Measurements from ENCODE around the gene TTC12. TPM values are rescaled to one million over a fixed set of nuclear protein-coding genes. Genes with fewer than 3 reads are reported as not detected.
A peak's percentile ranks its signal among the peaks of the same experiment; 100 is the strongest.

The TTC12 gene
- total and polyA plus RNA-seq, 9 of the 15 experiments (the other 6 are each of a cell fraction or from before 2014, with no cell fraction given) = 5.1 to 19.9 (median 13.4) TPM

DNA sequence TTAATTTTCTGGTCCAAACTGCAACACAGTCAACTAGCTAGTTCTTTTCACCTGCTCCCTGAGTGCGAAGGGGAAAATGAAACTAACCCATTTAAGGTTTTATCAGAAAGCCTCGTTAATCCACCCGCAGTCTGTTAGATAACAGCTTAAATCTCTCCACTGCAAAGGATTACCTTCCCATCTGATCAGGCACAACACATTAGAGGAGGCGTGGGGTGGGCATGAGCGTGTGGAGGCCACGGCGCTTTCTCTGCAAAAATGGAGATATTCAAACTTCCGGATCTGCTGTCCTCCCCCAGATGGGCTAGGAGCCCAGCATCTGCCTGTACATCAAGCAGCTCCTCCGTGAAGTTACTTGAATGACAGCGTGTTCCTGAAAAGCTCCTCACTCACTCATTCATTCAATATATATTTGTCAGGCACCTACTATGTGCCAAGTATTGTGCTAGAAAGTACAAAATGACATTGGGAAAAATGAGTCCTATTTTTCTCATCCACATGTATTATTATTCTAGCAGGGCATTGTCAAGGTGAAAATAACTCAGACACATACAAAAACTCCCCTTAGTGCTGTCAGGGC is 59.7 kb downstream of the TTC12 start (continued):
- TF ChIP-seq CHD4 (IDR thresholded peaks at IDR 0.05; ENCODE audit: insufficient read depth, insufficient replicate concordance, low read depth, low read length, poor library complexity, severe bottlenecking) (no peak), MEIS2 (IDR thresholded peaks at IDR 0.05; ENCODE audit: partially characterized antibody) (peak; percentile 8), SMC3 (conservative IDR thresholded peaks at IDR 0.05; ENCODE audit: insufficient read depth, low read depth, low read length) (no peak), HMGN3 (IDR thresholded peaks at IDR 0.05; ENCODE audit: borderline replicate concordance, extremely low read depth, insufficient read length, low read depth, low read length) (no peak), BRCA1 (IDR thresholded peaks at IDR 0.05) (no peak), BRCA1 (CRISPR knock-in tag; IDR thresholded peaks at IDR 0.05) (no peak), ZNF24 (IDR thresholded peaks at IDR 0.05) (peak; percentile 59; the same call in 1 of the 2 replicates), TEAD4 (IDR thresholded peaks at IDR 0.05; ENCODE audit: low read length) (peak; percentile 58), TEAD4 (CRISPR knock-in tag; IDR thresholded peaks at IDR 0.05; ENCODE audit: borderline replicate concordance) (no peak), SAFB2 (IDR thresholded peaks at IDR 0.05; ENCODE audit: borderline replicate concordance, low read depth, low read length, severe bottlenecking) (no peak), NR2C1 (IDR thresholded peaks at IDR 0.05) (no peak), NR2C1 (tag; IDR thresholded peaks at IDR 0.05) (no peak), BRF1 (IDR thresholded peaks at IDR 0.05; ENCODE audit: borderline replicate concordance, extremely low read depth, insufficient read length) (no peak), ZNF696 (CRISPR knock-in tag; conservative IDR thresholded peaks at IDR 0.05) (no peak), TARDBP (IDR thresholded peaks at IDR 0.05) (no peak), PPARD (CRISPR knock-in tag; IDR thresholded peaks at IDR 0.05) (no peak), SMAD2 (IDR thresholded peaks at IDR 0.05; ENCODE audit: low read depth, low read length) (no peak), HDAC6 (IDR thresholded peaks at IDR 0.05; ENCODE audit: low read depth, low read length) (no peak), ARID1B (IDR thresholded peaks at IDR 0.05) (peak; percentile 66), NCOA4 (IDR thresholded peaks at IDR 0.05; ENCODE audit: partially characterized antibody) (no peak), RBFOX2 (IDR thresholded peaks at IDR 0.05; ENCODE audit: low read depth, low read length) (no peak), STAT5B (CRISPR knock-in tag; IDR thresholded peaks at IDR 0.05) (no peak)
- TF ChIP-seq, protein P1, sequence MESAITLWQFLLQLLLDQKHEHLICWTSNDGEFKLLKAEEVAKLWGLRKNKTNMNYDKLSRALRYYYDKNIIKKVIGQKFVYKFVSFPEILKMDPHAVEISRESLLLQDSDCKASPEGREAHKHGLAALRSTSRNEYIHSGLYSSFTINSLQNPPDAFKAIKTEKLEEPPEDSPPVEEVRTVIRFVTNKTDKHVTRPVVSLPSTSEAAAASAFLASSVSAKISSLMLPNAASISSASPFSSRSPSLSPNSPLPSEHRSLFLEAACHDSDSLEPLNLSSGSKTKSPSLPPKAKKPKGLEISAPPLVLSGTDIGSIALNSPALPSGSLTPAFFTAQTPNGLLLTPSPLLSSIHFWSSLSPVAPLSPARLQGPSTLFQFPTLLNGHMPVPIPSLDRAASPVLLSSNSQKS (CRISPR knock-in tag; IDR thresholded peaks at IDR 0.05) = no peak
- TF ChIP-seq, protein P2, sequence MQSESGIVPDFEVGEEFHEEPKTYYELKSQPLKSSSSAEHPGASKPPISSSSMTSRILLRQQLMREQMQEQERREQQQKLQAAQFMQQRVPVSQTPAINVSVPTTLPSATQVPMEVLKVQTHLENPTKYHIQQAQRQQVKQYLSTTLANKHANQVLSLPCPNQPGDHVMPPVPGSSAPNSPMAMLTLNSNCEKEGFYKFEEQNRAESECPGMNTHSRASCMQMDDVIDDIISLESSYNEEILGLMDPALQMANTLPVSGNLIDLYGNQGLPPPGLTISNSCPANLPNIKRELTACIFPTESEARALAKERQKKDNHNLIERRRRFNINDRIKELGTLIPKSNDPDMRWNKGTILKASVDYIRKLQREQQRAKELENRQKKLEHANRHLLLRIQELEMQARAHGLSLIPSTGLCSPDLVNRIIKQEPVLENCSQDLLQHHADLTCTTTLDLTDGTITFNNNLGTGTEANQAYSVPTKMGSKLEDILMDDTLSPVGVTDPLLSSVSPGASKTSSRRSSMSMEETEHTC (IDR thresholded peaks at IDR 0.05) = no peak
- TF ChIP-seq, protein P3, sequence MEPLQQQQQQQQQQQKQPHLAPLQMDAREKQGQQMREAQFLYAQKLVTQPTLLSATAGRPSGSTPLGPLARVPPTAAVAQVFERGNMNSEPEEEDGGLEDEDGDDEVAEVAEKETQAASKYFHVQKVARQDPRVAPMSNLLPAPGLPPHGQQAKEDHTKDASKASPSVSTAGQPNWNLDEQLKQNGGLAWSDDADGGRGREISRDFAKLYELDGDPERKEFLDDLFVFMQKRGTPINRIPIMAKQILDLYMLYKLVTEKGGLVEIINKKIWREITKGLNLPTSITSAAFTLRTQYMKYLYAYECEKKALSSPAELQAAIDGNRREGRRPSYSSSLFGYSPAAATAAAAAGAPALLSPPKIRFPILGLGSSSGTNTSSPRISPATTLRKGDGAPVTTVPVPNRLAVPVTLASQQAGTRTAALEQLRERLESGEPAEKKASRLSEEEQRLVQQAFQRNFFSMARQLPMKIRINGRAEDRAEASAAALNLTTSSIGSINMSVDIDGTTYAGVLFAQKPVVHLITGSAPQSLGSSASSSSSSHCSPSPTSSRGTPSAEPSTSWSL (CRISPR knock-in tag; IDR thresholded peaks at IDR 0.05; ENCODE audit: borderline replicate concordance) = no peak
- TF ChIP-seq, protein P4, sequence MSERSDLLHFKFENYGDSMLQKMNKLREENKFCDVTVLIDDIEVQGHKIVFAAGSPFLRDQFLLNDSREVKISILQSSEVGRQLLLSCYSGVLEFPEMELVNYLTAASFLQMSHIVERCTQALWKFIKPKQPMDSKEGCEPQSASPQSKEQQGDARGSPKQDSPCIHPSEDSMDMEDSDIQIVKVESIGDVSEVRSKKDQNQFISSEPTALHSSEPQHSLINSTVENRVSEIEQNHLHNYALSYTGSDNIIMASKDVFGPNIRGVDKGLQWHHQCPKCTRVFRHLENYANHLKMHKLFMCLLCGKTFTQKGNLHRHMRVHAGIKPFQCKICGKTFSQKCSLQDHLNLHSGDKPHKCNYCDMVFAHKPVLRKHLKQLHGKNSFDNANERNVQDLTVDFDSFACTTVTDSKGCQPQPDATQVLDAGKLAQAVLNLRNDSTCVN (CRISPR knock-in tag; IDR thresholded peaks at IDR 0.05) = no peak
